Liver (tissue), 3 donors: ENCODE data around the gene ARHGAP6.

Source experiments
- JUND ChIP-seq, 2 donors: IDR thresholded peaks; 2 replicates each; pipeline ENCODE4 v1.6.1; 2016; ENCODE audit warnings: antibody characterized with exemption in 2 of 2
- TAF1 ChIP-seq: conservative IDR thresholded peaks from 2 replicates; pipeline ENCODE4 v1.6.1; 2016; ENCODE audit warnings: antibody characterized with exemption, mild to moderate bottlenecking
- TF ChIP-seq, protein P1 (sequence below): fragments of 150-350 bp; IDR thresholded peaks from 2 replicates; pipeline ENCODE4 v1.5.1; 2017; ENCODE audit warnings: improper control_type of control experiment, low read depth, low read length; ENCODE audit not compliant: missing input control
- donor health status: healthy.
- donor health status: healthy.

DNA sequence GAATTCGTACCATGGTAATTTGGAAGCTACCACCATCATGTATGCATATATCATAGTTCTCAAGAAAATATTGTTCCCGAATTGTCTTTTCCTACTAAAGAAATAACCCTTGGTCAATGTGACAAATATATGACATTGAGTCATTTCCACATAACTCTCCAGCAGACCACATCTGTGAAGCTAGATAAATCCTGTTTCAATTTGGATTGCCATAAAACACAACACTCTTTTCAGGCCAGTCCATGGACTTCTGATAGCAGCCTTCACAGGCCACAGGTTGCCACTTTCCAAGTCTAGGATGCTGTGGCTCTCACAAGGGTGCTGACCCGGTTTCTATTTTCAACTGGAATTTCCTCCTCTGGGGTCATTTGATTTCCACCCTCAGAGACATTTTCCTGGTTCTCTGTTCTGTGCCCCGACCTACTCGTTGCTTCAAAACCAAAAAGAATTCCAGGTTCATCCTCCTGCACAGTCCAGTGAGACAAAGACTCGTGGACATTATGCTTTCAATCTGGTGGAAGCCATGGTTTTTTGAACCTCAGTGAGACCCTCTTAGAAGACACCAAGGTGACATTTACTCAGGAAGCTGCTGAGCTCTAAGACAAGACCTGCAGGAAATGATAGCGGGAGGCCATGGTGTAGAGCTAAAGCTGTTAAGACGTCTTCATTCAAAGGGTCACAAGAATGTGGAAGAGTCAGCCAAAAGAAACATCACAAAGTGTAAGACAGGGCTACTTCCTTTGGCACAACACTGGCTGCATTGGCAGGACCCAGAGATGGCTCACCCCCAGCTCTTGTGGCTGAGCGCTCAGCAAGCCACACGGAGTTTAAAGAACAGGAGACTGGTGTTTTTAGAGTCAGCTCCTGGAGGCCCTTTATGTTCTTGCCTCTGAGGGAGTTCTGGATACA, 252.8 kb downstream of the ARHGAP6 start:
- no peak for TF ChIP-seq JUND (IDR thresholded peaks at IDR 0.05)
- TF ChIP-seq TAF1: no peak
- TF ChIP-seq, protein P1, sequence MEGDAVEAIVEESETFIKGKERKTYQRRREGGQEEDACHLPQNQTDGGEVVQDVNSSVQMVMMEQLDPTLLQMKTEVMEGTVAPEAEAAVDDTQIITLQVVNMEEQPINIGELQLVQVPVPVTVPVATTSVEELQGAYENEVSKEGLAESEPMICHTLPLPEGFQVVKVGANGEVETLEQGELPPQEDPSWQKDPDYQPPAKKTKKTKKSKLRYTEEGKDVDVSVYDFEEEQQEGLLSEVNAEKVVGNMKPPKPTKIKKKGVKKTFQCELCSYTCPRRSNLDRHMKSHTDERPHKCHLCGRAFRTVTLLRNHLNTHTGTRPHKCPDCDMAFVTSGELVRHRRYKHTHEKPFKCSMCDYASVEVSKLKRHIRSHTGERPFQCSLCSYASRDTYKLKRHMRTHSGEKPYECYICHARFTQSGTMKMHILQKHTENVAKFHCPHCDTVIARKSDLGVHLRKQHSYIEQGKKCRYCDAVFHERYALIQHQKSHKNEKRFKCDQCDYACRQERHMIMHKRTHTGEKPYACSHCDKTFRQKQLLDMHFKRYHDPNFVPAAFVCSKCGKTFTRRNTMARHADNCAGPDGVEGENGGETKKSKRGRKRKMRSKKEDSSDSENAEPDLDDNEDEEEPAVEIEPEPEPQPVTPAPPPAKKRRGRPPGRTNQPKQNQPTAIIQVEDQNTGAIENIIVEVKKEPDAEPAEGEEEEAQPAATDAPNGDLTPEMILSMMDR: no peak
